ENCODE results near the gene PIK3R6. TPM values are rescaled to one million over a fixed set of nuclear protein-coding genes. Genes with fewer than 3 reads are reported as not detected.

PIK3R6 gene
- total RNA-seq, 4 donors from 2014 or later = 0.22 to 2.5 (median 0.35) TPM

DNA sequence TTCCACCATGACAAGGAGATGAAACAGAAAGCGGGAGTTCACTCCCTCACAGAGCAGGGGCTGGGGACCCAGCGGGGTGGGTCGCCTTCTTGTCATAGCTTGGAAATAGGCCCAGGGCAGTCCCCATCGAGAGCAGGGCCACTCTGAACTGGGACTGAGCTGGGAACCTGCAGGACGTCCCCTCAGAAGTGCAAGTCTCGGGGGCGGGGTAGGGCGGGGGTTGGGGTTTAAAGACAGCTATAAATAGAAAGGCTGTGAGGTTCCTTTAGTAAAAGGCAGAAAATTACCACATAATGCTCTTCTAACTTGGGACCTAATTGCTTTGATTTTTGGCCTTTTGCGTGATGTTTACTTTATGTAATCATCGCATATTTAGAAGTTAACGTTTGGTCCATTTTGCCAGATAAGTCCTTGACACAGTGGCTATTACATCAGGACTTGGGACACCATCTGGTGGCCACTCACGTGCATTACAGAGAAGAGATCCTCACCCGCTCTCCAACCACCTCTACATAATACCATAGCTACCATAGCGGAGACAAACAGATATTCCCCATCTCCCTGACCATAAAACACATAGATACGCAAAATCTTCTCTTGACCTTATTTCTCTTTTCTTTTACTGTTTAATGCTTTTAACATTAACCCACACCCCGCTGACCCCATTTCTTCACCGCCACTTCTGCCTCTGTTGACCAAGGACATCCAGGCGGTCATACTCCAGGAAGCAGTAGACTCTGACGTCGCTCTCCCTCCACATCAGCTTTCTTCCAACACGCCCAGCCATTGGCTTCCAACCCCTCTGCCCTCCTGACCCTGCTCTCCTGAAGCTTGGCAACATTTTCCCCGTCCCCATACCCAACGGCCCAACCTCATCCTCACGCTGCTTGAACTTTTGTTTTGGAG, 27.5 kb upstream of the PIK3R6 start:
- TF ChIP-seq, protein P1, sequence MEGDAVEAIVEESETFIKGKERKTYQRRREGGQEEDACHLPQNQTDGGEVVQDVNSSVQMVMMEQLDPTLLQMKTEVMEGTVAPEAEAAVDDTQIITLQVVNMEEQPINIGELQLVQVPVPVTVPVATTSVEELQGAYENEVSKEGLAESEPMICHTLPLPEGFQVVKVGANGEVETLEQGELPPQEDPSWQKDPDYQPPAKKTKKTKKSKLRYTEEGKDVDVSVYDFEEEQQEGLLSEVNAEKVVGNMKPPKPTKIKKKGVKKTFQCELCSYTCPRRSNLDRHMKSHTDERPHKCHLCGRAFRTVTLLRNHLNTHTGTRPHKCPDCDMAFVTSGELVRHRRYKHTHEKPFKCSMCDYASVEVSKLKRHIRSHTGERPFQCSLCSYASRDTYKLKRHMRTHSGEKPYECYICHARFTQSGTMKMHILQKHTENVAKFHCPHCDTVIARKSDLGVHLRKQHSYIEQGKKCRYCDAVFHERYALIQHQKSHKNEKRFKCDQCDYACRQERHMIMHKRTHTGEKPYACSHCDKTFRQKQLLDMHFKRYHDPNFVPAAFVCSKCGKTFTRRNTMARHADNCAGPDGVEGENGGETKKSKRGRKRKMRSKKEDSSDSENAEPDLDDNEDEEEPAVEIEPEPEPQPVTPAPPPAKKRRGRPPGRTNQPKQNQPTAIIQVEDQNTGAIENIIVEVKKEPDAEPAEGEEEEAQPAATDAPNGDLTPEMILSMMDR (IDR thresholded peaks at IDR 0.05) = peak; percentile 57 to 78 (median 64)
- TF ChIP-seq POLR2A (IDR thresholded peaks at IDR 0.05) = no peak
- 48 to 50% methylated on average over 16 to 20 of the region's 24 CpGs for WGBS, 2 donors
- intact Hi-C loops (cut with DNase I) = no loop called here

DNA sequence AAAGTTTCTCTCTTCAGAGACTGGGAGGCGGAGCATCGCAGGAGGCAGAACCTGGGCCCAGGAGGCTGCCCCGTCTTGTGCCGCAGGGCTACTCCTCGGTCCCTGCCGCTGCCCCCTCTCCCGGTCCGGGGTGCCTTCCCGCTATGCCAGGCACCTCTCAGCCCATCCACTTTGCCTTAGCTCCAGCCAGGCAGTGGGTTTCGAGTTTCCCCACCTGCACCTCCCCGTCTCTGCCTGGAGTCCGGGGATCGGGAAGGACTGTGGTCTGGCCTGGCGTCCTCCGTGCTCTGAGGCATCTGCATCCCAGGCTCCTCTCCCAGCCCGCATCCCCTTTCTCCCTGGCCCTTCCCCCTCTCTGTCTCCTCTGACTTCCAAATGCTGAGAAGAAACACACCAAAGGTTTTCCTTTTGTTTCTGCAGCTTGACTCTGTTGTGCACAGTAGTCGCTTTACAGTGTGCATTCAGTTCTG, 26.8 kb upstream of the PIK3R6 start:
- WGBS, 2 donors = 54 to 85% methylated on average over 6 to 14 of the region's 17 CpGs
- Histone ChIP-seq H3K36me3 (no peaks in the 10 kb centered on the region), H3K27me3 (peaks cover 0 to 14% (median 0%) of the 10 kb centered on the region in 4 donors), H3K9me3 (no peaks in the 10 kb centered on the region), H3K4me1 (peaks cover 0 to 8% (median 0%) of the 10 kb centered on the region in 3 donors), H3K27ac (no peak overlapping the region), H3K4me3 (no peak overlapping the region)
- no peak for TF ChIP-seq POLR2A (IDR thresholded peaks at IDR 0.05)
- TF ChIP-seq, protein P1 (IDR thresholded peaks at IDR 0.05) = no peak
- DNase-seq = no peak
- intact Hi-C loops (cut with DNase I) = no loop called here

More for the DNA sequence above, 27.5 kb upstream of the PIK3R6 start:
- no peaks in the 10 kb centered on the region for H3K9me3 ChIP-seq
- no peak overlapping the region for H3K27ac ChIP-seq
- no peaks in the 10 kb centered on the region for H3K36me3 ChIP-seq
- no peak overlapping the region for H3K4me3 ChIP-seq
- DNase-seq = no peak
- H3K4me1 ChIP-seq = peaks cover 0 to 8% (median 0%) of the 10 kb centered on the region in 3 donors
- peaks cover 0 to 14% (median 0%) of the 10 kb centered on the region in 4 donors for H3K27me3 ChIP-seq

DNA sequence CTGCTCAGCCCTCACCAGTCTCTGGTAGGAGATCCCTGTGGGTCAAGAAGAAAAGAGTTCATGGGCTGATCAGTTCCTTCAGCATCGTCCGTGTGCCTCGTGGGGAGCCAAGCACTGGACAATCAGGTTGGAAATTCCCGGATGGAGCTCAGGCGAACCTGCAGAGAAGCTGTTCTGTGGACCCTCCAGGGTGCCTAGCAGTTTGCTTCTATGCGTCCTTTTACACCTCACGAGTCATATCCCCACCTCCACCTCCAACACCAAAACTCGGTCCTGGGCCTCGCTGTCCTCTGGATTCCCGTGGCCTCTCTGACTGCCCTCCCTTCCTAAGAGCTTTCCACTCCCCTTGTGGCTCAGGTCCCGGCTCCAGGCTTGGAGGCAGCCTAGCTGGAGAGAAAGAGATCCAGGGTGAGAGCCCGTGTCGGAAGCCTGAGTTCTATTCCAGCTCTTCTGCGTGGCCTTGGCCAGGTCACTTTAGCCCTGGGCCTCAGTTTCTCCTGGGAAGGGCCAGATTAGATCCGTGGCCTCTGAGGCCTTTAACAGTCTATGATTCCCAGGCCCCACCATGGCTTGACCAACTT, 26.2 kb upstream of the PIK3R6 start:
- no peak for DNase-seq
- Histone ChIP-seq H3K27ac (no peak overlapping the region), H3K27me3 (peaks cover 0 to 14% (median 0%) of the 10 kb centered on the region in 4 donors), H3K4me1 (peaks cover 0 to 8% (median 0%) of the 10 kb centered on the region in 3 donors), H3K36me3 (no peaks in the 10 kb centered on the region), H3K4me3 (no peak overlapping the region), H3K9me3 (no peaks in the 10 kb centered on the region)
- WGBS, 2 donors = 79 to 85% methylated on average over 11 of the region's 15 CpGs
- TF ChIP-seq, protein P1 (IDR thresholded peaks at IDR 0.05) = no peak
- intact Hi-C loops (cut with DNase I) = no loop called here

DNA sequence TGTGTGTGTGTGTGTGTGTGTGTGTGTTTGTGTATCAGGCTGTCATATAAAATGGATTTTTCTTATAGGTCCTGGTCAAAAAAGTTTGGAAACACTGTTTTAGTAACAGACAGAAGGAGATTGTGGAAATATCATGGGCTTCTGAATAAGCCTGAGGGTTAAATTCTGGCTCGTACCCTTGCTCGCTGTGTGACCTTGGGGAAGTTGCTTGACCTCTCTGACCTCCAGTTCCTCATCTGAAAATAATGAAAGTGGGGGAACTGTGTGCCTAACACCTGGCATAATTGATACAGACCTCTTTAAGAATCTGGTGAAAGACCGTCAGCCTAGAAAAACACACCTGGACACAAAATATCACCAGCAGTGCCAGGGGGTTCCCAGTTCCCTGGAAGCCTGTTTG, 25.6 kb upstream of the PIK3R6 start:
- intact Hi-C loops (cut with DNase I) = no loop called here
- TF ChIP-seq POLR2A (IDR thresholded peaks at IDR 0.05) = no peak
- TF ChIP-seq, protein P1 (IDR thresholded peaks at IDR 0.05) = no peak
- Histone ChIP-seq H3K36me3 (peaks cover 0 to 3% (median 0%) of the 10 kb centered on the region in 3 donors), H3K27me3 (peaks cover 0 to 14% (median 0%) of the 10 kb centered on the region in 4 donors), H3K9me3 (no peaks in the 10 kb centered on the region), H3K4me1 (peaks cover 0 to 8% (median 0%) of the 10 kb centered on the region in 3 donors), H3K27ac (no peak overlapping the region), H3K4me3 (no peak overlapping the region)
- WGBS, 2 donors = 68 to 76% methylated on average over 3 of the region's 3 CpGs
- DNase-seq = no peak

DNA sequence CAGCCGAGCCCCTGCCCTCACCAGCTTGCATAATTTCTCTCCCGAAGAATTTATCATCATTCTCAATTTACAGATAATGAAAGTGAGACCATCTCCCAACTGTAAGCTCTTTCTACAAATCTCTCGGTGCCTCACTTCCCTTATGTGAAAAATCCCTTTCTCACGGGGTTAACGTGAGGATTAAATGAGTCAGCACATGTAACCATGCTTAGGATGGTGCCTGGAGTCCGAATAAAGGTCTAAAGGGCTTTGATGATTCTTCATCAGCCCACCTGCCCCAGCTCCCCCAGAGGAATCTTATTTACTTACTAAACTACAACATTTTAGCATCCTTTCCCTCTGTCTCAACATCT, 24.8 kb upstream of the PIK3R6 start:
- no peak for TF ChIP-seq POLR2A (IDR thresholded peaks at IDR 0.05)
- TF ChIP-seq, protein P1 (IDR thresholded peaks at IDR 0.05) = no peak
- H3K36me3 ChIP-seq = peaks cover 0 to 5% (median 0%) of the 10 kb centered on the region in 3 donors
- intact Hi-C loops (cut with DNase I) = no loop called here
- no peaks in the 10 kb centered on the region for H3K9me3 ChIP-seq
- no peak overlapping the region for H3K4me3 ChIP-seq
- WGBS, 2 donors = 34 to 49% methylated on average over 6 of the region's 6 CpGs
- peaks cover 0 to 14% (median 0%) of the 10 kb centered on the region in 4 donors for H3K27me3 ChIP-seq
- DNase-seq = no peak
- H3K4me1 ChIP-seq = peaks cover 0 to 8% (median 0%) of the 10 kb centered on the region in 3 donors
- no peak overlapping the region for H3K27ac ChIP-seq

Data from esophagus squamous epithelium (tissue), 5 donors.